Psoas muscle (tissue), 8 donors: ENCODE results near the gene HOXB4. TPM values are rescaled to one million over a fixed set of nuclear protein-coding genes. Genes with fewer than 3 reads are reported as not detected.
A peak's percentile ranks its signal among the peaks of the same experiment; 100 is the strongest.

Source experiments
- ATAC-seq, 4 donors: fragments of 200-7000 bp; cut with Tn5 transposase; one replicate each; pipeline ENCODE4 v1.9.1; 2020; ENCODE audit warnings: moderate library complexity in 3 of 4, mild to moderate bottlenecking in 2 of 4
- DNase-seq, 2 donors: peaks; one replicate each; pipeline ENCODE4 v3.0.0-alpha.2; 2020
- H3K27ac ChIP-seq: fragments of 200-600 bp; one replicate; pipeline ENCODE4 v1.8.0; 2022
- H3K27me3 ChIP-seq, 3 donors: fragments of 200-600 bp in 1 of 3; one replicate each; pipeline versions ENCODE4 v1.6.1 to v1.8.0; 2013 to 2022; ENCODE audit warnings: low read length in 2 of 3, mild to moderate bottlenecking in 2 of 3, moderate library complexity in 1 of 3; ENCODE audit not compliant: insufficient read depth in 3 of 3
- H3K36me3 ChIP-seq, 2 donors: fragments of 200-600 bp in 1 of 2; one replicate each; pipeline versions ENCODE4 v1.6.1 to v1.8.0; 2013 to 2022; ENCODE audit warnings: low read depth in 1 of 2, mild to moderate bottlenecking in 1 of 2, moderate library complexity in 1 of 2; ENCODE audit not compliant: insufficient read depth in 1 of 2
- H3K4me1 ChIP-seq: fragments of 200-600 bp; one replicate; pipeline ENCODE4 v1.8.0; 2022
- H3K4me3 ChIP-seq: fragments of 200-600 bp; one replicate; pipeline ENCODE4 v1.8.0; 2022; ENCODE audit warnings: mild to moderate bottlenecking
- H3K9me3 ChIP-seq: fragments of 200-600 bp; one replicate; pipeline ENCODE4 v1.8.0; 2022
- WGBS, 3 donors: extraction: QIAGEN DNeasy Blood & Tissue Kit; methylation state at CpG; one replicate each; pipeline versions ENCODE4 v1.1.6 to v1.1.7; 2013; 5-methylcytosine and 5-hydroxymethylcytosine counted together
- intact Hi-C, 2 donors: fragments of 100-400 bp; cut with DNase I; formaldehyde crosslinking; loops; one replicate each; pipeline versions ENCODE4 v1.11.0 to v1.14.2; 2022
- polyA plus RNA-seq, 3 donors: library from polyadenylated mRNA; stranded (reverse); fragments of 200-250 nt; gene quantifications; one replicate each; pipeline ENCODE4 v1.2.3, GENCODE V29; 2013
- total RNA-seq, 4 donors: library from RNA; stranded (reverse); fragmentation: NEBNext Ultra II Directional in 2 of 4; extraction: Animal tissue kit (Norgen Biotek cat#: 25700) in 2 of 4; gene quantifications; one replicate each; pipeline versions ENCODE4 v1.2.1 to v1.2.4, GENCODE V29; 2021 to 2023
- TF ChIP-seq, protein P1 (sequence below): fragments of 200-600 bp; IDR thresholded peaks from one replicate; pipeline ENCODE4 v1.8.0; 2022; ENCODE audit warnings: antibody characterized with exemption
- donor health status: healthy with polysubstance abuse.
- donor health status: DM: no; HTN: no; CAD: no; lungs with moderate emphysema.
- donor health status: Bipolar disorder and iron deficiency.
- donor health status: healthy.
- donor health status: DM: yes; HTN: yes; CAD: no.
- donor health status: DM: no; HTN: no; CAD: no.
- donor health status: DM: no; HTN: no; CAD: no.
- donor health status: DM: yes; HTN: yes; CAD: no.

HOXB4 gene
- total and polyA plus RNA-seq, 7 donors, result 0.38 to 4.0 (median 0.89) TPM

DNA sequence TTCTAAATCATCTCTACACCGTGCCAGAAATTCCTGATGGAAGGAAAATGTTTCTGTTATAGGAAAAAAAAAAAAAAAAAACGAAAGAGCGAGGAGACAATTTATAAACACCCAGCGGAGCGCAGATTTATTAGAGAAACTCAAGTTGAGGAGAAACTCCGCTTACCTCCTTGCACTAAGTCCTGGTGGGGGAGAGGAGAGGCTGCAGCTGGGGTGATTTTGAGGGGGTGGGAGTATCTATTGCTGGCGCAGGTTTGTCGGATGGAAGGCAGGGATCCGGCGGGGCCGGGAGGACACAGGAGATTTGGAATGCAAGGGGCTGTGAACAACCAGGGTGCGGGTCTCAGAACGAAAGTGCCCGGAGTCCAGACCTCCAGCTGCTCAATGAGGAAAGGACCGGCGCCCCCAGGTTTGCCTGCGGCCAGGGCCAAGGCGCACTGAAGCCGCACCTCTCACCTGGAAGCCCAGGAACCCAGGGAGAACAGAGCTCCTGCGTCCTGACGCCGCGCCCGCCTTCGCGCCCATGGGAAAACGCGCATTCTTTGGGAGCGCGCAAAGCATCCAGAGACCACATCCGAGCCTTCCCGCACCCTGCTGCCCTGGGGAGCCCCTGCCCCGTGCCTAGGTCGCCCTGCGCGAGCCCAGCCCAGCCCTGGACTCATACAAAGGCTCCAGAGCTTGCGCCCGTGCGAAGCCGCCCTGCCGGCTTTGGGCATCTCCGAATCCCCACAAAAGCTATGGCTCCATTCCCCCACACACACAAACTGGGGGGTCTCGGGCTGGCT lies 39.5 kb upstream of the HOXB4 start:
- peak in 1 of 4 donors; percentile 14 for ATAC-seq
- H3K4me3 ChIP-seq, result no peak overlapping the region
- H3K27ac ChIP-seq, result no peak overlapping the region
- intact Hi-C loops, result loop anchor here (2.0 to 5.0 kb wide), 5 partner anchors 265 to 311 kb away; no protein-coding TSS in a partner anchor
- DNase-seq, result no peak
- TF ChIP-seq, protein P1, sequence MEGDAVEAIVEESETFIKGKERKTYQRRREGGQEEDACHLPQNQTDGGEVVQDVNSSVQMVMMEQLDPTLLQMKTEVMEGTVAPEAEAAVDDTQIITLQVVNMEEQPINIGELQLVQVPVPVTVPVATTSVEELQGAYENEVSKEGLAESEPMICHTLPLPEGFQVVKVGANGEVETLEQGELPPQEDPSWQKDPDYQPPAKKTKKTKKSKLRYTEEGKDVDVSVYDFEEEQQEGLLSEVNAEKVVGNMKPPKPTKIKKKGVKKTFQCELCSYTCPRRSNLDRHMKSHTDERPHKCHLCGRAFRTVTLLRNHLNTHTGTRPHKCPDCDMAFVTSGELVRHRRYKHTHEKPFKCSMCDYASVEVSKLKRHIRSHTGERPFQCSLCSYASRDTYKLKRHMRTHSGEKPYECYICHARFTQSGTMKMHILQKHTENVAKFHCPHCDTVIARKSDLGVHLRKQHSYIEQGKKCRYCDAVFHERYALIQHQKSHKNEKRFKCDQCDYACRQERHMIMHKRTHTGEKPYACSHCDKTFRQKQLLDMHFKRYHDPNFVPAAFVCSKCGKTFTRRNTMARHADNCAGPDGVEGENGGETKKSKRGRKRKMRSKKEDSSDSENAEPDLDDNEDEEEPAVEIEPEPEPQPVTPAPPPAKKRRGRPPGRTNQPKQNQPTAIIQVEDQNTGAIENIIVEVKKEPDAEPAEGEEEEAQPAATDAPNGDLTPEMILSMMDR, result no peak
- peaks cover 4% of the 10 kb centered on the region for H3K4me1 ChIP-seq
- peaks cover 10 to 97% (median 51%) of the 10 kb centered on the region in 3 donors for H3K27me3 ChIP-seq
- WGBS, 3 donors, result 11 to 15% (median 13%) methylated on average over 38 to 43 of the region's 43 CpGs
- no peaks in the 10 kb centered on the region for H3K9me3 ChIP-seq
- no peaks in the 10 kb centered on the region for H3K36me3 ChIP-seq

DNA sequence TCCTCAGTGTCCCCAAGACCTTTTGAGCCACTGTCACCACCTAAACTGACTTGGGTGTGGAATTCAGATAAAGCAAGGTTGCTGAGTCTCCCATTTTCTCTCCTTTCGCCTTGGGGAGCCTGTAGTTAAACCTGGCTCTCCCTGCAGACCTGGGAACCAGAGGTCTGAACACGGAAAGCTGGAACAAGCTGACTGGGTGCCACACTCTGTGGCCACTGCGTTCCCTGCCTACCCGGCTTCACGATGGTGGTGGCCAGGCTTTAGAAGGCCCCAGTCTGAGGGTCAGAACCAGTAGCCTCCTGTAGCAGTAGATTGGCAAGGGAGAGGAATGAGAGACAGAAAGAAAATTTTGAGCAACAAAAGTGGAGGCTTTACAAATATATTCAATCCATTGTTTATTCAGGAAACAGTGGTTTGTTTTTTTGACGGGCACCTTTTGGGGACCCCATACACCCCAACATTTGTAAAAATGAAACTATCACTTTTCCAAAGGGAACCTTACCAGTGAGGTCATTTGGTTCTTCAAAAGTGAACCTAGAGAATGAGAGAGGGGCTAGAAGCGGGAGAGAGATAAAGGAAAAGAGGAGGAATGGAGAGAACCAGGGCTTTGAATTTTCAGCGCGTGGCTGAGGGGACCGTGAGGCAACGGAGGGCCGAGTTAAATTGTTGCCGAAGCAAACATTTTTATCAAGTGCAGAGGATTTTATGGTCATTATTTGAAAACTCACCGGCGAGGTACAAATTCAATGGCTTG lies 38.7 kb upstream of the HOXB4 start:
- Histone ChIP-seq H3K27ac (no peak overlapping the region), H3K9me3 (no peaks in the 10 kb centered on the region), H3K27me3 (peaks cover 10 to 97% (median 52%) of the 10 kb centered on the region in 3 donors), H3K4me3 (no peak overlapping the region), H3K36me3 (no peaks in the 10 kb centered on the region), H3K4me1 (peaks cover 4% of the 10 kb centered on the region)
- intact Hi-C loops, result loop anchor here (5.0 kb wide), 3 partner anchors 265 to 310 kb away; no protein-coding TSS in a partner anchor
- DNase-seq (no peak), ATAC-seq (no peak)
- TF ChIP-seq, protein P1, result no peak
- WGBS, 3 donors, result 26 to 34% (median 33%) methylated on average over 15 of the region's 15 CpGs

DNA sequence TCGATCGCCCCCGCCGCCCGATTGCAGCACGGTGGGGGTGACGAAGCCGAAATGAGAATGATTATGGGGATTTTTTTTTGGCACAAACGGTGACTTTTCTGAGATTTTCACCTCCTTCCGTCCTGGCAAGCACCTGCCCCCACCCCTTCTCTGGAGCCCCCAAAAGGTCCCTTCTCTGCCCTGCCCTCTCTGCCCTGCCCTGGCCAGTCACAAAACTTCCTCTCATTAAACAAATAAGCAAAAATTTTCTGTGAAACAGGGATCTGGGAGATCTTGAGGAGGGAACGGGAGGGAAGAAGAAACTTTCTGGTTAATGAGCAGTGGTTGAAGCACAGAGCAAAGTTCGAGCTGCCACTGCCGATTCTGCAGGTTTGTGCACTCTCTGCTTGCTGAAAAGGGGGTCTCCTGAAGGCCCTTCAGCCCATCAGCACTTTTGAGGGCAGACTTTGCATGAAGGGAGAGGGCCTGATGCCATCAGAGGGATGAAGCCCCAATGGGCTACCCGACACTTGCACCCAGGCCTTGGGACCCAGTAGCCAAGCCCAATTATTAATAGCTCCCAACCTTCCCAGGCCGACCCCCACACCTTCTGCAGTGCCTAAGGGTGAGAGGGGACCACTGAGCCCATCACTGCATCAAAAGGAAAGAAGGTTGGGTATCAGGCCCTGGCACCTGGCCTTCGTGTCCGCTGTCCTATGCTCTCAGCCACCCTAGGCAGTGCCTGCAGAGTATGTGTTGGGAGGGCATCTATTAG lies 38.0 kb upstream of the HOXB4 start:
- 33 to 36% (median 34%) methylated on average over 17 of the region's 17 CpGs for WGBS, 3 donors
- intact Hi-C loops, result loop anchor here (5.0 kb wide), 3 partner anchors 264 to 309 kb away; no protein-coding TSS in a partner anchor
- TF ChIP-seq, protein P1, result no peak
- Histone ChIP-seq H3K27me3 (peaks cover 10 to 97% (median 53%) of the 10 kb centered on the region in 3 donors), H3K27ac (no peak overlapping the region), H3K9me3 (no peaks in the 10 kb centered on the region), H3K4me3 (no peak overlapping the region), H3K36me3 (no peaks in the 10 kb centered on the region), H3K4me1 (peaks cover 4% of the 10 kb centered on the region)
- no peak for DNase-seq
- no peak for ATAC-seq

DNA sequence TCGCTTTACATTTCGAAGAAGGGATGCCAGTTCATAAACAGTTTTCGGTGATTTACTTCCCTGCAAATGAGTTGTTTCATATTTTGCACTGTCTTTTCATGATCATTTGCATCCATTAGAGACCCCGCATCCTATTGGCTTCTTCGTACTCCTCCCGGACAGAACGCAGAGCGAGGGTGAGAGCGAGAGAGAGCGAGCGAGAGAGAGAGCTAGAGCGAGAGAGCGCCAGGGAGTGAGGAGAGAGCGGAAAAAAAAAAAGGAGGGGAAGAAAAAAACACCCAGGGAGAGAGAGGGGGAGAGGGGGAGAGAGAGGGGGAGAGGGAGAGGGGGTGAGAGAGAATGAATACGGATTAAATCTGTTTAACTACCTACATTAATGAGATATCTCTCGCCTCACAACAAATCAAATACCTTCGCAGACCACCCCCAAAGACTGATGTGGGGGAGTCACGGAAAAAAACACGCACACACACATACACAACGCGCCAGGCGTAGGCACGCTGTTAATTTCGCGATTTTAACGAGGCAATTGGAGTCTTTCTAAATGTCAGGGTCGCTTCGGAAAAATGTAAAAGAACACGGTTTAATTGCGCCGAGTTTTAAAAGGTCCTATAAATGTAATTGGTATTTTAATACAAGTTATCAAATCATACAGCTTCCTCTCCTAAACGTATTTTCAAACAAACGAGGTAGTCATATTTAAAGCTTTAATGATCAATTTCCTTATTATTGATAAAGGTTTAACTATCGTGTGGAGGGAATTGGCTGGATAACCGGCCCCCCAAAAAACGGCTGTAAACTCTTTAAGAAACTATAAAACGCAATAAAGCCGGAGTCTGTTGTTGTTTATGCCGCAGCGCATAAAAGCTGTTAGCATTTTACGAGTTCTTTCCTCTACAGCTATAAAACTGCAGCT lies 37.2 kb upstream of the HOXB4 start, which contains the start of gene HOXB8:
Gene HOXB8, minus strand, starts transcription at position 246 of the 916 bp plus-strand sequence. CDS start 588 bp downstream, outside the sequence.
- intact Hi-C loops, result loop anchor here (5.0 kb wide), 3 partner anchors 263 to 308 kb away; no protein-coding TSS in a partner anchor
- Histone ChIP-seq H3K9me3 (no peaks in the 10 kb centered on the region), H3K36me3 (no peaks in the 10 kb centered on the region), H3K4me1 (peaks cover 12% of the 10 kb centered on the region), H3K27me3 (peaks cover 5 to 97% (median 56%) of the 10 kb centered on the region in 3 donors), H3K4me3 (peak within 1 kb of the TSS; percentile 77), H3K27ac (no peak within 1 kb of the TSS)
- no peak for ATAC-seq
- WGBS, 3 donors, result 17 to 19% (median 17%) methylated on average over 38 to 41 of the region's 41 CpGs
- no peak for DNase-seq
- TF ChIP-seq, protein P1, result no peak
